ENCODE data around the gene FN3K.

FN3K gene

DNA sequence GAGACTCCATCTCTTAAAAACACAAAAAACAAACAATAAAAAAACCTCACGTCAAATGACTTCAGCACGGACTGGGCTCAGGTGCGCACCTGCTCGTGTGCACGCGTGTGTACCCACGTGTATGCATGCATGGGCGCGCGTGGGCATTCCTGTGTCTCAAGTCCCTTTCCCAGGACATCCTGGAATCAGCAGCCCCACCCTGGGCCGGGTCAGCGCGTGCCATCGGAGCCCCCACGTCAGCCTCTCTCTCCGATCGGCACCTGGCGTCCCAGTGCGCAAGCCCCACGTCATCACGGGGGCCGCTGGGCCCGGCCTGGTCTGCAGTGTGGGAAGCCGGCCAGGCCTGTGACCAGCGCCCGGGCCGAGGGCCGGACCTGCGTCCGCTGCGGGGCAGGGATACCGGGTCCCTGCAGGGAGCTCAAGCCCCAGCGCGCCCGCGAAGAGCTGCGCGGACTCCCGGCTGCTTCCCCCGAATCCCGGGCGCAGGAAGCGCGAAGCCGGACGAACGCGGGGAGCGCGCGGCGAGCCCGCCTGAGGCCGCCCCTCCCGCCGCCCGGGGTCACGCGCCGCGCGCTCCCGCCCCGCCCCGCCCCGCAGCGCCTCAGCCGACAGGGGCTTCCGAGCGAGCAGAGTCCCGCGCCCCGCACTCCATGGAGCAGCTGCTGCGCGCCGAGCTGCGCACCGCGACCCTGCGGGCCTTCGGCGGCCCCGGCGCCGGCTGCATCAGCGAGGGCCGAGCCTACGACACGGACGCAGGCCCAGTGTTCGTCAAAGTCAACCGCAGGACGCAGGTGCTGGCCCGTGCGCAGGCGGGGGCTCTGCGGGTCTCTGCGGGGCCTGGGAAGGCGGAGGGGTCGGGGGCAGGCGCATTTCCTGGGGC, at the start of gene FN3K:
FN3K (plus strand) TSS at position 629 of the 880 bp plus-strand sequence; CDS start at position 651, 22 bp downstream.
- peak; percentile 45 for DNase-seq
- Histone ChIP-seq H3K27me3 (replicated peaks) (no peaks in the 10 kb centered on the region), H3K4me3 (ENCODE audit: low read depth, low read length) (peak within 1 kb of the TSS; percentile 50), H3K36me3 (replicated peaks) (no peaks in the 10 kb centered on the region), H3K27ac (peak within 1 kb of the TSS; percentile 4)
- no peak for TF ChIP-seq CTCF (IDR thresholded peaks at IDR 0.05; ENCODE audit: low read depth, low read length, missing control alignments)
- in situ Hi-C loops (cut with HindIII; ENCODE audit: low pct_ligation_motif_present, low sequenced_read_pairs) = no loop called here

- no peak for TF ChIP-seq CTCF (IDR thresholded peaks at IDR 0.05; ENCODE audit: low read depth, low read length, missing control alignments)
- Histone ChIP-seq H3K27me3 (replicated peaks) (no peaks in the 10 kb centered on the region), H3K36me3 (replicated peaks) (no peaks in the 10 kb centered on the region), H3K4me3 (ENCODE audit: low read depth, low read length) (no peak overlapping the region), H3K27ac (no peak overlapping the region)
- DNase-seq = no peak
- in situ Hi-C loops (cut with HindIII; ENCODE audit: low pct_ligation_motif_present, low sequenced_read_pairs) = no loop called here
Measured at GRCh38 chr17:82686366-82687324, 48.8 kb upstream of the FN3K start.

DNA sequence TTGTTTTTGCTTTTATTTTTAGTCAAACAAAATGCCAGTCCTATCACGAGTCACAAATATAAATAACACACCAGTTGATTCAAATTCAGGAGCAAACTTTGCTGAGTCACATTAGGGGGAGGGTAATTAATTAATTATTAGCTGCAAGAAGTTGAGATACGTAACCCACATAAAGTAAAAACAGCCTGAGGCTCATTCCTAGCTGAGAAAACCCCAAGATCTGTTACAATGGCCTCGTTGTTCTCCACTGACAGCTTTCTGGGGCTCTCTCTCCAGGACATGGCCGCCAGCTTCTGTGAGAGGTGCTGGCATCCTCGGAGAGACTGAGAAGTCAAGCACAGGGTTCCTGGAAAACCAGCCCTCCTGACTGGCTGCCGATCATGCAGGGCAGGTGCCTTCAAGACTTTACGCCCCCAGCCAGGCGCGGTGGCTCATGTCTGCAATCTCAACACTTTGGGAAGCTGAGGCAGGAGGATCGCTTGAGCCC, 48.0 kb upstream of the FN3K start:
- no peak for TF ChIP-seq CTCF (IDR thresholded peaks at IDR 0.05; ENCODE audit: low read depth, low read length, missing control alignments)

GRCh38 chr17:82687871-82688270, 47.5 kb upstream of the FN3K start:
- H3K4me3 ChIP-seq (ENCODE audit: low read depth, low read length) = no peak overlapping the region
- TF ChIP-seq CTCF (IDR thresholded peaks at IDR 0.05; ENCODE audit: low read depth, low read length, missing control alignments) = no peak
- no peaks in the 10 kb centered on the region for H3K36me3 ChIP-seq (replicated peaks)
- in situ Hi-C loops (cut with HindIII; ENCODE audit: low pct_ligation_motif_present, low sequenced_read_pairs) = no loop called here
- no peaks in the 10 kb centered on the region for H3K27me3 ChIP-seq (replicated peaks)
- no peak overlapping the region for H3K27ac ChIP-seq
- DNase-seq = no peak

More for the DNA sequence above, 48.0 kb upstream of the FN3K start:
- Histone ChIP-seq H3K36me3 (replicated peaks) (no peaks in the 10 kb centered on the region), H3K27me3 (replicated peaks) (no peaks in the 10 kb centered on the region), H3K27ac (no peak overlapping the region), H3K4me3 (ENCODE audit: low read depth, low read length) (no peak overlapping the region)
- no peak for DNase-seq
- in situ Hi-C loops (cut with HindIII; ENCODE audit: low pct_ligation_motif_present, low sequenced_read_pairs) = no loop called here

GRCh38 chr17:82689077-82689476, 46.3 kb upstream of the FN3K start:
- no peaks in the 10 kb centered on the region for H3K27me3 ChIP-seq (replicated peaks)
- in situ Hi-C loops (cut with HindIII; ENCODE audit: low pct_ligation_motif_present, low sequenced_read_pairs) = no loop called here
- H3K36me3 ChIP-seq (replicated peaks) = no peaks in the 10 kb centered on the region
- no peak overlapping the region for H3K4me3 ChIP-seq (ENCODE audit: low read depth, low read length)
- H3K27ac ChIP-seq = no peak overlapping the region
- TF ChIP-seq CTCF (IDR thresholded peaks at IDR 0.05; ENCODE audit: low read depth, low read length, missing control alignments) = no peak
- DNase-seq = no peak
